Measurements from ENCODE around the gene CCDC15. TPM values are rescaled to one million over a fixed set of nuclear protein-coding genes. Genes with fewer than 3 reads are reported as not detected.

The CCDC15 gene
- total and polyA plus RNA-seq, 2 of the 13 experiments (the other 11 are each of a cell fraction or from before 2014, with no cell fraction given) = 2.2 to 4.6 TPM

DNA sequence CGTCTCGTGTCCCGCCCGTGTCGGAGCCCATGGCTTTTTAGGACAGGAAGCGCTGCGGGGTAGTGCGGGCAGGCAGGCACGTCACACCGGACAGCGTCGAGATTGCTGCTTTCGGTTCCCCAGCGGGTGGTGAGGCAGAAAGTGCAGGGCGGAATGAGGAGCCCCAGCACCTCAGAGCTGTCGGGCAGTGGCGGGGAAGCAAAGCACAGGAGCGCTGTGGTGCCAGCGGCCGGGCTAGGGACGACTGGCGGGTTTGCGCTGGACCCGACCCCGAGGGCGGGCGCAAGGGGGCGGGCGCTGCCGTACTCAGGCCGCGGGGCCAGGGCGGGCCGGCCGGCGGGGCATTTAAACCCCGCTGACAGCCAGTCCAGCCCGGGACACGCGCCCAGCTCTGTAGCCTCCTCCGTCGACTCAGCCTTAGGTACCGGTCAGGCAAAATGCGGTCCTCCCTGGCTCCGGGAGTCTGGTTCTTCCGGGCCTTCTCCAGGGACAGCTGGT, 109.0 kb downstream of the CCDC15 start, which contains the start of gene SLC37A2:
Gene SLC37A2 (plus strand): TSS at position 375 of the 498 bp plus-strand sequence. CDS start 63 bp downstream, at position 438.
- peaks cover 62% of the 10 kb centered on the region for H3K4me1 ChIP-seq (ENCODE audit: insufficient read depth, low read length)
- POLR2A ChIA-PET = interaction anchor here (0.9 to 1.3 kb wide), 2 partner anchors 8 to 10 kb away, joined by 3 to 5 read pairs; no protein-coding TSS in a partner anchor
- H3K36me3 ChIP-seq (replicated peaks in 1 of 2; ENCODE audit: control insufficient read depth in 1 of 2, insufficient read depth in 2 of 2, low read length in 2 of 2) = no peaks in the 10 kb centered on the region
- peak within 1 kb of the TSS; percentile 60 for H2AFZ ChIP-seq (ENCODE audit: low read length)
- H3K4me2 ChIP-seq (ENCODE audit: low read depth, low read length) = peak within 1 kb of the TSS; percentile 90
- H3K27ac ChIP-seq (ENCODE audit: extremely low read length, insufficient read depth, low read length) = no peak within 1 kb of the TSS
- H3K27me3 ChIP-seq (ENCODE audit: control insufficient read depth in 1 of 2, insufficient read depth in 2 of 2, low read length in 2 of 2) = no peaks in the 10 kb centered on the region; a peak in 1 of 5 replicates
- peak; percentile 45 for DNase-seq (ENCODE audit: low spot score)
- peak within 1 kb of the TSS; percentile 60 for H3K9ac ChIP-seq (ENCODE audit: insufficient read depth, low read depth, low read length)
- no TSS peak for BruUV-seq (replicated peaks)
- no peak for FAIRE-seq
- WGBS (ENCODE audit: low lambda C conversion rate) = 0% methylated on average over 4 of the region's 46 CpGs
- no peaks in the 10 kb centered on the region for H3K79me2 ChIP-seq (ENCODE audit: insufficient read depth, low read length)
- no peaks in the 10 kb centered on the region for H4K20me1 ChIP-seq (ENCODE audit: insufficient read depth, low read length)
- CTCF ChIA-PET (ENCODE audit: low intra/inter-chr PET ratio, low total read pairs) = interaction anchor here (0.7 kb wide), 1 partner anchor 52 kb away, joined by 3 read pairs; no protein-coding TSS in a partner anchor
- peak within 1 kb of the TSS; percentile 66 to 78 (median 72) for H3K4me3 ChIP-seq (replicated peaks in 1 of 3; ENCODE audit: insufficient read depth in 1 of 3, low read depth in 2 of 3, low read length in 3 of 3)
- no peaks in the 10 kb centered on the region for H3K9me3 ChIP-seq (ENCODE audit: low read length)
- ATAC-seq = peak; percentile 97
- intact Hi-C loops (cut with micrococcal nuclease; ENCODE audit: unreplicated experiment) = loop anchor here (1.0 kb wide), 1 partner anchor 48 kb away; the partner anchor contains the start of gene TMEM218
- in situ Hi-C loops (cut with HindIII; ENCODE audit: extremely low pct_ligation_motif_present, low pct_unique_long_range_greater_than_20kb) = no loop called here
- peak; percentile 38; the same call in 1 of the 2 replicates for TF ChIP-seq ZNF891 (CRISPR knock-in tag; IDR thresholded peaks at IDR 0.05)
- TF ChIP-seq BORCS8-MEF2B (CRISPR knock-in tag; IDR thresholded peaks at IDR 0.05) = peak; percentile 16; the same call in 1 of the 2 replicates
- peak; percentile 73; the same call in 1 of the 2 replicates for TF ChIP-seq KDM2A (CRISPR knock-in tag; IDR thresholded peaks at IDR 0.05; ENCODE audit: borderline replicate concordance, low read depth)
- TF ChIP-seq ARNTL (CRISPR knock-in tag; IDR thresholded peaks at IDR 0.05) = no peak
- peak; percentile 45; the same call in 1 of the 2 replicates for TF ChIP-seq IRF2 (CRISPR knock-in tag; IDR thresholded peaks at IDR 0.05)
- TF ChIP-seq, protein P1, sequence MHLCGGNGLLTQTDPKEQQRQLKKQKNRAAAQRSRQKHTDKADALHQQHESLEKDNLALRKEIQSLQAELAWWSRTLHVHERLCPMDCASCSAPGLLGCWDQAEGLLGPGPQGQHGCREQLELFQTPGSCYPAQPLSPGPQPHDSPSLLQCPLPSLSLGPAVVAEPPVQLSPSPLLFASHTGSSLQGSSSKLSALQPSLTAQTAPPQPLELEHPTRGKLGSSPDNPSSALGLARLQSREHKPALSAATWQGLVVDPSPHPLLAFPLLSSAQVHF (CRISPR knock-in tag; IDR thresholded peaks at IDR 0.05) = no peak
- TF ChIP-seq, protein P2, sequence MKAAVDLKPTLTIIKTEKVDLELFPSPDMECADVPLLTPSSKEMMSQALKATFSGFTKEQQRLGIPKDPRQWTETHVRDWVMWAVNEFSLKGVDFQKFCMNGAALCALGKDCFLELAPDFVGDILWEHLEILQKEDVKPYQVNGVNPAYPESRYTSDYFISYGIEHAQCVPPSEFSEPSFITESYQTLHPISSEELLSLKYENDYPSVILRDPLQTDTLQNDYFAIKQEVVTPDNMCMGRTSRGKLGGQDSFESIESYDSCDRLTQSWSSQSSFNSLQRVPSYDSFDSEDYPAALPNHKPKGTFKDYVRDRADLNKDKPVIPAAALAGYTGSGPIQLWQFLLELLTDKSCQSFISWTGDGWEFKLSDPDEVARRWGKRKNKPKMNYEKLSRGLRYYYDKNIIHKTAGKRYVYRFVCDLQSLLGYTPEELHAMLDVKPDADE (CRISPR knock-in tag; IDR thresholded peaks at IDR 0.05) = no peak
- 0 out of 2 replicates have a peak, but pooled peaks have one; percentile 31 for TF ChIP-seq ZMYM3 (CRISPR knock-in tag; IDR thresholded peaks at IDR 0.05)
- TF ChIP-seq SKI (IDR thresholded peaks at IDR 0.05; ENCODE audit: partially characterized antibody) = no peak
- TF ChIP-seq, protein P3, sequence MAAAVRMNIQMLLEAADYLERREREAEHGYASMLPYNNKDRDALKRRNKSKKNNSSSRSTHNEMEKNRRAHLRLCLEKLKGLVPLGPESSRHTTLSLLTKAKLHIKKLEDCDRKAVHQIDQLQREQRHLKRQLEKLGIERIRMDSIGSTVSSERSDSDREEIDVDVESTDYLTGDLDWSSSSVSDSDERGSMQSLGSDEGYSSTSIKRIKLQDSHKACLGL (CRISPR knock-in tag; IDR thresholded peaks at IDR 0.05) = peak; percentile 62
- peak; percentile 74; the same call in 1 of the 2 replicates for TF ChIP-seq PHF21A (CRISPR knock-in tag; IDR thresholded peaks at IDR 0.05)
- TF ChIP-seq, protein P4, sequence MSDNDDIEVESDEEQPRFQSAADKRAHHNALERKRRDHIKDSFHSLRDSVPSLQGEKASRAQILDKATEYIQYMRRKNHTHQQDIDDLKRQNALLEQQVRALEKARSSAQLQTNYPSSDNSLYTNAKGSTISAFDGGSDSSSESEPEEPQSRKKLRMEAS (IDR thresholded peaks at IDR 0.05) = peak; percentile 55
- TF ChIP-seq, protein P5, sequence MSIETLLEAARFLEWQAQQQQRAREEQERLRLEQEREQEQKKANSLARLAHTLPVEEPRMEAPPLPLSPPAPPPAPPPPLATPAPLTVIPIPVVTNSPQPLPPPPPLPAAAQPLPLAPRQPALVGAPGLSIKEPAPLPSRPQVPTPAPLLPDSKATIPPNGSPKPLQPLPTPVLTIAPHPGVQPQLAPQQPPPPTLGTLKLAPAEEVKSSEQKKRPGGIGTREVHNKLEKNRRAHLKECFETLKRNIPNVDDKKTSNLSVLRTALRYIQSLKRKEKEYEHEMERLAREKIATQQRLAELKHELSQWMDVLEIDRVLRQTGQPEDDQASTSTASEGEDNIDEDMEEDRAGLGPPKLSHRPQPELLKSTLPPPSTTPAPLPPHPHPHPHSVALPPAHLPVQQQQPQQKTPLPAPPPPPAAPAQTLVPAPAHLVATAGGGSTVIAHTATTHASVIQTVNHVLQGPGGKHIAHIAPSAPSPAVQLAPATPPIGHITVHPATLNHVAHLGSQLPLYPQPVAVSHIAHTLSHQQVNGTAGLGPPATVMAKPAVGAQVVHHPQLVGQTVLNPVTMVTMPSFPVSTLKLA (IDR thresholded peaks at IDR 0.05) = no peak
- 0 out of 2 replicates have a peak, but pooled peaks have one; percentile 64 for TF ChIP-seq FOXM1 (CRISPR knock-in tag; IDR thresholded peaks at IDR 0.05)
- TF ChIP-seq ZNF792 (CRISPR knock-in tag; IDR thresholded peaks at IDR 0.05) = no peak
- TF ChIP-seq SAP130 (CRISPR knock-in tag; IDR thresholded peaks at IDR 0.05; ENCODE audit: low read depth) = peak; percentile 91
- TF ChIP-seq, protein P6, sequence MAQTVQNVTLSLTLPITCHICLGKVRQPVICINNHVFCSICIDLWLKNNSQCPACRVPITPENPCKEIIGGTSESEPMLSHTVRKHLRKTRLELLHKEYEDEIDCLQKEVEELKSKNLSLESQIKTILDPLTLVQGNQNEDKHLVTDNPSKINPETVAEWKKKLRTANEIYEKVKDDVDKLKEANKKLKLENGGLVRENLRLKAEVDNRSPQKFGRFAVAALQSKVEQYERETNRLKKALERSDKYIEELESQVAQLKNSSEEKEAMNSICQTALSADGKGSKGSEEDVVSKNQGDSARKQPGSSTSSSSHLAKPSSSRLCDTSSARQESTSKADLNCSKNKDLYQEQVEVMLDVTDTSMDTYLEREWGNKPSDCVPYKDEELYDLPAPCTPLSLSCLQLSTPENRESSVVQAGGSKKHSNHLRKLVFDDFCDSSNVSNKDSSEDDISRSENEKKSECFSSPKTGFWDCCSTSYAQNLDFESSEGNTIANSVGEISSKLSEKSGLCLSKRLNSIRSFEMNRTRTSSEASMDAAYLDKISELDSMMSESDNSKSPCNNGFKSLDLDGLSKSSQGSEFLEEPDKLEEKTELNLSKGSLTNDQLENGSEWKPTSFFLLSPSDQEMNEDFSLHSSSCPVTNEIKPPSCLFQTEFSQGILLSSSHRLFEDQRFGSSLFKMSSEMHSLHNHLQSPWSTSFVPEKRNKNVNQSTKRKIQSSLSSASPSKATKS (CRISPR knock-in tag; IDR thresholded peaks at IDR 0.05) = no peak
- peak; percentile 40; the same call in 1 of the 2 replicates for TF ChIP-seq KAT8 (CRISPR knock-in tag; IDR thresholded peaks at IDR 0.05)
- TF ChIP-seq ZNF724P (CRISPR knock-in tag; IDR thresholded peaks at IDR 0.05; ENCODE audit: borderline replicate concordance) = no peak

Data from HepG2 (cell line).